ENCODE results near the gene NOL4L.
"Not testable (repeated sequence)": the region's sequence is repeated elsewhere in the genome, so short reads cannot be mapped to it uniquely, and the experiment has no call there.

NOL4L gene

GRCh38 chr20:32595143-32595542, 10.0 kb upstream of the NOL4L start:
- DNase-seq, result no peak

DNA sequence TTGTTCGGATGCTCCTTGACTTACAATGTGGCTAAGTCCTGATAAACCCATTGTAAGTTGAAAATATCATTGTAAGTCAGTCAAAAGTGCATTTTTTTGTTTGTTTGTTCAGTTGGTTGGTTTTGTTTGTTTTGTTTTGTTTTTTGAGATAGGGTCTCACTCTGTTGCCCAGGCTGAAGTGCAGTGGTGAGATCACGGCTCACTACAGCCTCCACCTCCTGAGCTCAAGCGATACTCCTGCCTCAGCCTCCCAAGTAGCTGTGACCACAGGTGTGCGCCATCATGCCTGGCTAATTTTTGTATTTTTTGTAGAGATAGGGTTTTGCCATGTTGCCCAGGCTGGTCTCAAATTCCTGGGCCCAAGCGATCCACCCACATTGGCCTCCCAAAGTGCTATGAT, 9.5 kb upstream of the NOL4L start:
- DNase-seq, result not testable (repeated sequence)

- DNase-seq, result no peak
Observed at GRCh38 chr20:32594204-32594603, 9.1 kb upstream of the NOL4L start.

GRCh38 chr20:32592616-32593015, 7.5 kb upstream of the NOL4L start:
- not testable (repeated sequence) for DNase-seq

DNA sequence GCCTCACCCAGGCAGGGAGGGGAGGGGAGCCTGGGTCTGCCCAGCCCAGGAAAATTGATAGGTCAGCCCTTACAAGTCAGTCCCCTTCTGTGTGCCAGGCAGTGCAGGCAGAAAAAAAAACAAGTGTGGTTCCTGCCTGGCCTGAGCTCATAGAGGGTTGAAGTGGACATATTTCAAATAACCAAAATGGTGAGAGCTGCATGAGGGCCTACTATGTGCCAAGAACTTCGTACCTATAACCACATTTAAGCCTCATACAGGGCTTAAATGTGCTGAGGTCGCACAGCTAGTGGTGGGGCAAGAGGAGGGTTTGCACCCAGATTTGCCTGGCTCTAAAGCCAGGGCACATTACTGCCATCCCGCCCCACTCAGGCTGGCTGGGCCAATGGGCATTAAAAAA, 6.9 kb upstream of the NOL4L start:
- DNase-seq, result no peak

DNA sequence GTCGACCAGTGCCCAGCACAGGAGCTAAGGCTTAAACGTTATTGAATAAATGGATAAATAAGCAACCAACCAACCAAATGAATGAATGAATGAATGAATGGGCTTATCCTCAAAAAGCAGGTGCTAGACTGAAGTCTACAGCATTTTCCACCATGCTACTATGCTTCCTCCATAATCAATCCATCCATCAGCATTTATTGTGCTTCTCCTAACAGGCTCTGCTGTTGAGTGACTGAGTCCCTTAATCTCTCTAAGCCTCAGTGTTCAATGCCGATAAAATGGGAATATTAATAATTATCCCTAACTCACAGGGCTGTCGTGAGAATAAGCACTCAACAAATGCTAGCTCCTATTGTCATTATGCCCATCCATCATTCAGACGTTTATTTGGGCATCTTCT, 4.6 kb upstream of the NOL4L start:
- no peak for DNase-seq

GRCh38 chr20:32589256-32589655, 4.1 kb upstream of the NOL4L start:
- no peak for DNase-seq

- DNase-seq, result no peak
Observed at GRCh38 chr20:32588040-32588439, 2.9 kb upstream of the NOL4L start.

DNA sequence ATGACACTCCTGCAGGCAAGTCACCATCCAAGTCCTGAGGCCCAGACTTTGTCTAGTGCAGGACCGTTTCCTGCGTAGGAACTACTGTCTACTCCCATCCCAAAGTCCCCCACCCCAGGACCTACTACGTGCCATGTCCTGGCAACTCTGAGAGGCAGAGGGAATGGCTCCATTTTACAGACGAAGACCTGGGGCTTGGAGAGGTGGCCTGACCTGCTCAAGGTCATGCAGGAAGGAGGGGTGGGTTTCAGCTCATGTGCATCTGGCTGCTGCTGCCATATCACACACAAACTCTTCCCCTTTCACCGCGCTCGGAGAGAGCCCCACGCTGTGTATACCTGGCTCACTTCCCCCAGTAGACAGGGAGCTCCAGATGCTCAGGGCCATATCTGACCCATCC, 1.2 kb upstream of the NOL4L start:
- no peak for DNase-seq

DNA sequence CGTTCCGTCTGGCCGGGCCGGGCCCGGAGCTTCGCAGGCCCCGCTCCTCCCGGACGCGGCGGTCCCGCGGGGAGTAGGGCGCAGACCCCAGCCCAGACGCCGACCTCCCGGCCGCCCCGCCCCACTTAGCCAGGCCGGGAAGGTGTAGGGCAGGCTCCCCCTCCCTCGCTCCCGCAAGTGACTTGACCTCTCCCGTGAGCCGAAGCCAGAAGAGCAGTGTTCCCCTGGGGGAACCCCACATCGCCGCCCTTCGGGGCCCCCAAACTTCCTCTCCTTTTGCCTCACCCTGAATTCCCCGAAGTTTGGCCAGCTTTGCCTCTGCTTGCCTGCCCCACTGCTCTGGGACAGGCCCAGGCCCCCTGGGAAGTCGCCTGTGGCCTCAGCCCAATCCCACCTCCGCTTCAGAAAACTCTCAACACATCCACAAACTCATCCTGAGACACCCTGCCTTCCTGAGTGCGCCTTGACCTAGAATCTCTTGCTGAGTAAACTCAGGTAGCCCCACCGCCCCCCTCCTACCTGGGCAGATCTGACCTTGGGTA, 524 bp upstream of the NOL4L start:
- no peak for DNase-seq

DNA sequence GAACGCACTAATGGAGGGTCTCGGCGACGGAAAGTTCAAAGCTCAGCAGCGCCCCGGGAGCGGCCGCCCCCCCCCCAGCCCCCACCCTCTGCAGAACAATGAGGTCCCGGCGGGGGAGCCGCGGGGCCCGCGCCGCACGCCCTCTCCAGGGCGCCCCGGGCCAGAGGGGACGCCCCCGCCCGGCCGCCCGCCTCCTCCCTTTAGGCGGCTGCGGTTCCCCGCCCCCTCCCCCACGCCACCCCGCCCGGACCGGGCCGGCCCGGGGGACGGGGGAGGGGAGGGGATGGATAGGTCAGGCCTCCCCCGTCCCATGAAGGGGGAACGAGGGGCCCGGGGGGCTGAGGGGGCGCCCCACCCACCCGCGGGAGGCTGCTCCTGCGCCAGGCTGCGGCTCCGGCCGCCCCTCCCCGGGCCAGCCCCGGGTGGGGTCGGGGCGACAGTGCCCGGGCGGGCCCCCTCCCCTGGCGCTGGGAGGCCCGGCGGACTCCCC, 1.5 kb downstream of the NOL4L start:
- DNase-seq, result no peak

- DNase-seq, result peak; percentile 57
Observed at GRCh38 chr20:32582659-32583580, 2.2 kb downstream of the NOL4L start.

DNA sequence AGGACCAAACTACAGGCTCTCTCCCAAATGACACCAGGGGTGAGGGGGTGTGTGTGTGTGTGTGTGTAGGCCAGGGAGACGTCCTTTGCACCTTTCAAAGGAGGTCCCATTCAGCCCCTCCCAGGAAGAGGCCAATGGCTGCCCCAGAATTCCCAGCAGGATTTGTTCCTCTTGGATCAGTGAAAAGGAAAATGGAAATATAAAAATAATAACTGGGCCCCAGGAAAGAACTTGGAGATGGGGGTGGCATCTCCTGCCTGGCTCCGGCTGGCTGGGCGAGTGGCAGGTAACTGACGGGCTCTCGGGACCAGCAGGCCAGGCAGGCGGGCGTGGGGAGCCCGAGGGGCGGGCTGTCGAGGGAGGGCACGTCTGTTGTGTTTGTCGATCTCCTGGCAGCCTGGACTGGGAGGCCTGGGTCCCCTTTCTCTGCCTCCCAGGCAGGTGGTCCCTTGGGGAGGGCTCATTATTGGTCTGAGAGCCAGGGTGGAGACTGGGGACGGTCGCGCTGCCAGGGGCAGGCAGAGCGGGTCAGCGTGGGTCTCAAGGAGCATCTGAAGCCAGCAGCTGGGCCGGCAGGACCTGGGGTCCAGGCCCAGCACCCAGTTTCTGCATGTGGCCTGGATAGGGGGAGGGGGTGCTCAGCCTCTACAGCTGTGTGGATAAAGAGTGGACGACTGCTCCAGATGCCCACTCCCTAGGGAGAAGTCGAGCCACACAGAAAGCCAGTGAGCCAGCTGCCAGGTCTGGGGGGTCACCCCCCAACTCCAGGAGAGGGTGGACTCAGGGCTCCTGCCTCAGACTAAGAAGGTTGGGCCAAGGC, 3.1 kb downstream of the NOL4L start:
- peak; percentile 63 for DNase-seq

GRCh38 chr20:32580970-32581838, 3.9 kb downstream of the NOL4L start:
- DNase-seq, result peak; percentile 14

DNA sequence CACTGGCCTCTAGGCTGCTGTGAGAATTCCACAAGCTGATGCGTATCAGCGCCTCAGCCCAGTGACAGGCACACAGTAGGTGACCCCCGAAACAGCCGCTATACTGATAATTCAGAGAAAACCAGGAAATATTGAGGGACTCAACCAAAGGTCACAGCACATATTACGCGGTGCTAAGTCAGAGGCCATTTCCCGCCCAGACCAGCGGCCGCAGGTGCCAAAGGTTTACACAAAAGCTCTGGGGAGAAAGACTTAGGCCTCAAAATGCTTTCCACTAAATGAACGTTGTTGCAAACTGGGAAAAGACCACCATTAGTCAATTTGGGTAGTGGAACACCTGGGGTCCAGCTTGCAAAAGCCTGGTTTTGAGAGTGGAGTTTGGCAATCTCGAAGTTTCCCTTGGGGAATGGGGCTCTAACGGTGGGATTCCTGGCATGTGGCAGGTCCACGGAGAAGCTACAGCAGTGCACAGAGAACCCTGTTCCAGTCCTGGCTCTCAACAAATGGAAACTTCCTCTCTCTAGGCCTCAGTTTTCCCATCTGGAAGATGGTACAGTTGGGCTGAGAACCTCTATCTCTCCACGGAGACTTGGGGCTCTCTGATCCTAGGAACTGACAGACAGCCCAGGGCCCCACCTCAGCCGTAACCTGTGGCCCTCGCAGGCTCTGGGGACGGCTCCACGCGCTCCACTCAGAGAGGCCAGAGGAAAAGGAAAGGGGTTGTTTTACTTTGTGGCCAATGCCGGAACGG, 4.7 kb downstream of the NOL4L start:
- no peak for DNase-seq

DNA sequence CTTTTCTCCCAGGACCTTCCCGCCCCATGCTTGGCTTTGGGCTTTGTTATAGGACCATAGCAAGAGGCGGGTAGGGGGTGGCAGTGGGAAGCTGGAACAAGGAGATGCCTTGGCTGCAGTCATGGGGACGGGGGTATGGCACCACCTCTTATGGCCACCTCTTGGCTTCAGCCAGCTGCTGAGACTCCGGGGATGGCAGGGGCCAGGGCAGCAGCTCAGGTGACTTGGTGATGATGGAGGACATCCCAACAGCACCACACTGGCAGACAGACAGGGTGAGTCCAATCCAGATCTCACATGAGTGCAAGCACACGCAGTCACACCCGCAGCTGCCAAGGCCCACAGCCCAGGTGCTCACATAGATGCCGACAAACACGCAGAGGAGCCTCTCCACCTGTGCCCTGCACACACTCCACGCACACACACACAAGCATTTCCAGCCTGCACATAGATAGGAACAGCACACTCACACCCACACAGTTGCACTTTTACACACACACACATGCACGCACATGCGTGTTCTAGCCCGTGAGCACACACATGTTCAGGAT, 6.2 kb downstream of the NOL4L start:
- DNase-seq, result no peak

DNA sequence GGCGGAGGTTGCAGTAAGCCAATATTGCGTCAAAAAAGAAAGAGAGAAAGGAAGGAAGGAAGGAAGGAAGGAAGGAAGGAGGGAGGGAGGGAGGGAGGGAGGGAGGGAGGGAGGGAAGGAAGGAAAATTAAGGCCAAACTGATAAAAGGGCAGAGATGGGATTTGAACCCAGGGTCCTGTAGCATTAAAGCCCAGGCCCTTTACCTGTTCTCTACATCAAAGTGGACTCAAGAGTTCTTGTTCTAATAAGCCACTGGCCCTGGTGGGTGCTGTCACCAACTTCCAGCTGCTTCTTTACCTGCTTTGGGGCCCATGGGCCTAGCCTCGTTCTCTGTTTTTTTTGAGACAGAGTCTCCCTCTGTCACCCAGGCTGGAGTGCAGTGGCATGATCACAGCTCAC, 7.1 kb downstream of the NOL4L start:
- DNase-seq, result not testable (repeated sequence)

DNA sequence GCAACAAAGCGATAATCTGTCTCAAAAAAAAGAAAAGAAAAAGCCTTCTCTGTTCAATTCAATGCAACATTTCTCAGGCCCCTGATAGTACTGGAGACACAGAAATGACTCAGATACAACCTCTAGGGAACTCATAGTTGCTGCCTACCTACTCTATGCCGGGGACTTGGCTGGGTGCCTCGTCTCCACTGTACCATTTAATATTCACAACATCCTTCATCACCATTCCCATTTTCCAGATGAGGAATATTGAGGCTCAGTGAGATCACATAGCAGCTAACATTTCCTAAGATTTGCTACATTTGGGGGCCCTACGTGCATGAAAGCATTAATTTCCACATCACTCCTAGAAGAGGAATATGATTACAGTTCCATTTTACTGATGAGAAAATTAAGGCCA, 7.5 kb downstream of the NOL4L start:
- DNase-seq, result no peak

- no peak for DNase-seq
Observed at GRCh38 chr20:32577023-32577422, 8.1 kb downstream of the NOL4L start.

DNA sequence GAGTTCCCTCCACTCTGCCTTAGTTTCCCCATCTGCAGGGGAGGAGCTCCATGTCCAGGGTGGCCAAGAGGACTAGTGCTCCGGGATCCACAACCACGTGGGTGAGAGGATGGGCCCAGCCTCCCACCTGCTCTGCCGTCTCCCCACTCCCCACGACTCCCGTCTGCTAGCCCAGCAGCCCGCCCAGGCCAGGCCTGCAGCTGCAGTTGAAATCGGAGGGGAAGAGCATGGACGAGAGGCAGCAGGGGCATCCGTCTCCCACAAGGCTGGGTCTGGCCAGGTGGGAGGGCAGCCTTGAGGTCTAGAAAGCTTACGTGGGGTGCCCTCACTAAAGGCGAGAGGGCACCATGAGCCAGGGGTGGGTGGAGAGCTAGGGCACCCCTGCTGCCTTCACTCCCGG, 8.6 kb downstream of the NOL4L start:
- no peak for DNase-seq

DNA sequence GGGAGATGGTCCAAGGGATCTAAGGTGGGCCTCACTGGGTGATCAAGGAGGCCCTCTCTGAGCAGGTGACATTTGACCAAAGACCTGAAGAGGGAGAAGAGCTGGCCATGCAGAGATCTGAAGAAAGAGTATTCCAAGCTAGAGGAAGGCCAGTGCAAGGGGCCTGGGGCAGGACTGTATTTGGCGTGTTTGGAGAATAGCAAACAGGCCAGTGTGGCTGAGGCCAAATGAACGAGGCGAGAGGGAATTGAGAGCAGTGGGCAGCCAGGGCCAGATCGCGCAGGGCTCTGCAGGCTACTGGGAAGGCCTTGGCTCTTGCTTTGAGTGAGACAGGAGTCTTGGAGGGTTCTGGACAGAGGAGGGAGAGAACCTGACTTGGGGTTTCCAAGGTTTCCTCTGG, 9.3 kb downstream of the NOL4L start:
- DNase-seq, result no peak

- no peak for DNase-seq
Observed at GRCh38 chr20:32575227-32575581, 9.9 kb downstream of the NOL4L start.

Measured in NCI-H2171 (cell line).